Kasumi-1 (cell line): ENCODE measurements around the gene TMPRSS13.
A peak's percentile ranks its signal among the peaks of the same experiment; 100 is the strongest.
"Not testable (repeated sequence)": the region's sequence is repeated elsewhere in the genome, so short reads cannot be mapped to it uniquely, and the experiment has no call there.

ENCODE experiments used
- DNase-seq, 2 experiments: peaks; one replicate each; lab custom pipeline; 2025; lab: John Stamatoyannopoulos, UW

The TMPRSS13 gene

DNA sequence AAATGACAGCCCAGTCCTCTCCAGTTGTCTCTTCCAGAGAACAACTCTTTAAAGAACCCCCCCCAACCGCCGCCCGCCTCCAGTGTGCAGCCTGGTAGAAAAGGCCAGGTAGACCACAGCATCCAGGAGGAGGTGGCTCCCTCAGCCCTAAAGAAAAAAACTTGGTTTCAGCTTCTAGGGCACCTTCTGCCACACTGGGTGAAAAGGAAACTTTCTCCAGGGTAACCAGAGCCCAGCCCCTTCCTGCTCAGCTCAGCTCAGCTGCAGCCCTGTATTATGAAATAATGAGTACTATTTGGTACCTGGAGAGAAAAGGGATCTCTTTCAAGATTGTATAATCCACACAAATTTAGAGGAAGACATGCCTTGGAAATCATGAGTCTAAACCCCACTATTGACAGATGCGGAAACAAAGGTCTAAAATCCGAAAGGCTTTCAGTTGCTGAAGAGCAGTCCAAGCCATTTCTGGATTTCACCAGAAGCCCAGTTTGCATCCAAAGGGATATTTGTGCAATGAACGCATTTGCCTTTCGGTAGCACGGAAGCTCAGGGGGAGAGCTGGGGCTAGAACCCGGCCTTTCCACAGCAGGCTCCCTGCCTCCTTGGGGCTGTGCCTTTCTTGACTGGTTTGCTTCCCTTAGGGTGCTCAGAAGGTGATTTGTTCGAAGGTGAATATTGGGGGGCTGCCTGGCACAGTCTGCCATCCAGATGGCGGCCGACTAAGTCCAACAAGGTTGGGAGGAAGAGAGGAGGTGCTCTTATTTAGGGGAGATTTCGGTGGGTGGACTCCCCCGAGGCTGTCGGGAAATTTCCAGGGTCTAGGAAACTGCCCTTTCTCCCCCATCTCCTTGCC, 56.0 kb downstream of the TMPRSS13 start:
- peak in 1 of 2 experiments; percentile 12 for DNase-seq

DNA sequence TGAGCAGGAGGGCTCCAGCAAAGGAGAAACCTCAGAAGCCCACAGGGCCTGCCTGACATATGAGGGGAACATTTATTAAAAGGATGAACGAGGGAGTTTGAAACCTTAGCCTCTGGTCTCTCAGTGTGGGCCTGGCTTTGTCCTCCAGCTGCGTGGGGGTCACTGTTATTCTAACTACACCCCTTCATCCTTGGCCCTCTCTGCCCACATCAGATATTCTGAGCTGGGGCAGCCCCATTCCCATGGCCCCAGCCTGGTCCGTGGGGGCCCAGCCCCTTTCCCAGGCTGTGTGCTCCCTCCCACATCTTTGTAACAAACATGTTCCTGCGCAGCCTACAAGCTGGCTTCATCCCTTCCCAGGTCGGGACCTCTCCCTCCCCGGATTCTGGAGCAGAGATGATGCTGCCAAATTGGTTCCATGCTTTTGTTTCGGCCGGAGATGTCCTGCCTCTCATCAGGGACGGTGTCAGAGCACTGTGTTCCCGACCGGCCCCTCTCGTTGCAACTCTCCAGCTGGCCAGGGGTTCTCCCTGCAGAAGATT, 56.7 kb downstream of the TMPRSS13 start:
- DNase-seq: no peak

DNA sequence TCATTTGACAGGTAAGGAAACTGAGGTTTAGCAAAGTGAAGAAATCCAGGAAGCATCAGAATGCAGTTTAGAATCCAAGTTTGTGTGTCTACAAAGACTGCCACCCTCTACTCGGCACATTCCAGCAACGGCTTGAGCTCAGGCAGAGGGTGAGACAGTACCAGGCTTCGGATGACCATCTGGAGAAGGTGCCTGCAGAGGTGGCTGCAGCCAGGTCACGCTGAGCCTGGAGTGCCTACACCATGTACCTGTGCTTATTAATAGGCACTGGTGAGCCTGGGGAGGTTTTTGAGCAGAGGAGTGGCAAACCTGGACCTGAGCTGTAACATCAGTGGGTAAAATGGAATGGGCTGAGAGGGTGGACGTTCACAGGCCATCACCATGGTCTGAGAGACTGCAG, 57.4 kb downstream of the TMPRSS13 start:
- no peak for DNase-seq

DNA sequence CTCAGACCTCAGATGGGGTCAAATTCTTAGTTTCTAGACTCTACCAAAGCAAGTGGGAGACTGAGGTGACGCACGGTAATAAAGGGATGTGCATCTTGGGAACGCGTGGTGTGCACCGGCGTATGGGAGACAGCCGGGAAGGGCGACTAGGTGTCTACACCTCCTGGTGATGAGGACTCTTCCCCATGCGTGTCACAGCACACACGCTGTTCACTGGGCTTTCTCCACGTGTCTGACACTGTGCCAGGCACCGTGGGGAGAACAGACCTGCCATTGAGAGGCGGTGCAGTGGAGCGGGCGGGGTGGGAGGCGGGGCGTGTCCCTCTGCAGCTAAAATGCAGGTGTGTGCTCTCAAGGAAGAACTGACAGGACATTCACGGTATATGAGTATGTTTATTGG, 58.0 kb downstream of the TMPRSS13 start:
- no peak for DNase-seq

DNA sequence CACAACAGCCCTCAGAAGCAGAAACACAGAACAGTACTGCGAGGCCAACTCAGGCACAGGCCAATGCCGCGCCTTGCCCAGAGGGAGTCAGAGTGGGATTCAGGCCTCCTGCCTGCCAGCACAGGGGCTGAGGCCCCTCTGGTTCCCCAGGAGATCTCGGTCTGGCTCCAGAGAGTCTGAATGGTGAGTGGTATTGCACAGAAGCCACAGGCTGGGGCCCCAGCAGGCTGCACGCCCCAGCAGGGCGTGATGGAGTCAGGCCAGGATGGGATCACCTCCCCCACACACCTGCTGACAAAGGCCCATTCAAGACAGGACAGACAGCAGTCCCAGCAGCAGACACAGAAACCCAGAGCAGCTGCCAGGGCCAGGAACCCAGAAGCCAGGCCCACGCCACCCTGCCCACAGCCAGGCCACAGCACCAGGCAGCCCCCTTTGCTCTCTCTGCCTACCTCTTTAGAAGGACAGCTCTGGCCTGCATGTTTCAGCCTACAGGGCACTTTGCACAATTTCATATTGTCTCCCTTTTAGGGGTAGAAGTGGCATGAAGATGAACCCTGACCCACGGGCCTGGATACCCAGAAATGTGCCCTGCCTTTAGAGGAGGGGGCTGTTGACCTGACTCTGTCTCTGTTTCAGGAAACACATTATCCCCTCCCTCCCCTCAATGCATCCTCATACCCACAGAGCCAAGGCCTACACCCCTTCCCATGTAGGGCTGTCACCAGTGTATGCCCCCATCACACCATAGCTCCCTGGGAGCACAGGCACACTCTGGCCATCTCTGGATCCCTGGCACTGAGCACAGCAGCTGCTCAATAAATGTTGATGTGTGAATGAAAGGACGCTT, 58.9 kb downstream of the TMPRSS13 start:
- no peak for DNase-seq

DNA sequence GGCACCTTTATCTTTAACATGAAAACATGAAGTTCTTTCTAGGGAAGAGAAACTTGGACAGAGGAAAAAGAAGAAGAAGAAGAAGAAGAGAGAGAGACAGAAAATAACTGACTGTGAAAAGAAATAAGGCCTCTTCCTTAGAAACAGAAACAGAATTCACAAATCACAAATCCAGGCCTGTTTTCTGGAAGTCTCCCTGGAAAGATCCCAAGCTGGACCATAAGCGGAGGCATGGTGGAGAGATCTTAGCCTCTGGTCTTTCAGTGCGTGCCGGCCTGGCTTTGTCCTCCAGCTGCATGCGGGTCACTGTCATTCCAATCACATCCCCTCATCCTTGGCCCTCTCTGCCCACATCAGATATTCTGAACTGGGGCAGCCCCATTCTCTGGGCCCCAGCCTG, 59.6 kb downstream of the TMPRSS13 start:
- DNase-seq: no peak

DNA sequence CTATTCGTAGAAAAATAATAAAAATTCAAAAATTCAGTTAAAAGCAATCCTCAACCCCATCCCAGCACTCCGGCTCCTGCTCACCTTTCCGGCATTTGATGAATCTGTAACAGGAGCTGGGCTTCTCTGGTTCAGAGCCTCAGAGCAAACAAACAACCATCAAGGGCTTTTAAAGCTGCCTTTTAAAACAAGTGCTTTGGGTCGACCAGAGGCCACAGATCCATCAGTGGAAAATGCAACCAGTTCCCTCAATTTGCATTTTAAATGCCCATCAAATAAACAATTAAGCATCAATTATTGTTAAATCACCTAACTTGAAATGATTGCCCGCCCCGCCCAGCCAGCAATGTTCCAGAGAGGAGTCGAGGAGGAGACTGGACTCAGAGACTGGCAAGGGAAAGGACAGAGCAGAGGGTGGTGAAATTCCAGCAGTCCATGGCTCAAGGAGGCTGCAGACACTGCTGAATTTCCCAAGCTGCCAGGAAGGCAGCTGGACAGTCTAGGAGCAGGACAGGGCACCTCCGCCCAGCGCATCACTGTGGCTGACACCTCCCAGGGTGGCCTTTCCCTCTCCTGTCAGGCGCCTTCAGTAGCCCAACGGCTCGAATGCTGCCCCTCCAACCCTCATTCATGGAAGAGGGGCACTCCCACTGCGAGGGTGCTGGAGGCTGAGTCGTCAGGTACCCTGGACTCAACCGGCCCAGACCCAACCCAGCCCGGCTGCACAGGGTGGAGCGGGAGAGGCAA, 60.2 kb downstream of the TMPRSS13 start:
- no peak for DNase-seq

DNA sequence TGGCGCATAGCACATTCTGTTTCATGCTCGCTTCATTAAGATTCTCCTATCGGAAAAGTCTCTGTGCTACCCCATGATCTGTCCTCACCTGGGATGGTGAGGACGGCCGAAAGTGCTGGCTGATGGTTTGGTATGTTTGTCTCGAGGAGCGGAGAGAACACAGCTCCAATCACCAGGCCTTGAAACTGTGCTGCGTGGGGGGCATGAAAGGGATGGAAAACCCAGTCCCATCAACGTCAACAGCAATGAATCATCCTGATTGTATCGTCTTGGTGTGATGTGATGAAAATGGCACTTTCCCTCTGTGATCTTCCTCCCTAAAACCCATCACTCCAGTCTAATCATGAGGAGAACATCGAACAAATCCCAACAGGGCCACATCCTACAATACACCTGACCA, 61.1 kb downstream of the TMPRSS13 start:
- DNase-seq: no peak

DNA sequence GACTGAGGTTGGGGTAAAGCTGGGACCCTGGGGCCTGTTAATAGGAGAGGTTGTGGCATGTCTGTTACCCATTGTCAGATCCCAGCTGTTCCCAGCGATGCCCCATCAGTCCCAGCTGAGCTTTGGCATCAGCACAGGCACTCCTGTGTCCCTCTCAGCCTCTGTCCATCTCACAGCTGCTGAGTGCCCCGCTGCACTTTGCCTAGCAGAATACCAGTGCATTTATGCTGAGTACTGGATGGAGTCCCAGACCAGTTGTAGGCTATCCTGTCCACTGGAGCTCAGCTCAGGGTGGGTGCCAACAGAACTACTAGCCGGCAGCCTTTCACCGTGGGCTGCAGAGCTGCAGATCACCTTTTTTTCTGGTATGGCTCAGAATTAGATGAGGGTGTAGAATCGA, 62.7 kb downstream of the TMPRSS13 start:
- no peak for DNase-seq

DNA sequence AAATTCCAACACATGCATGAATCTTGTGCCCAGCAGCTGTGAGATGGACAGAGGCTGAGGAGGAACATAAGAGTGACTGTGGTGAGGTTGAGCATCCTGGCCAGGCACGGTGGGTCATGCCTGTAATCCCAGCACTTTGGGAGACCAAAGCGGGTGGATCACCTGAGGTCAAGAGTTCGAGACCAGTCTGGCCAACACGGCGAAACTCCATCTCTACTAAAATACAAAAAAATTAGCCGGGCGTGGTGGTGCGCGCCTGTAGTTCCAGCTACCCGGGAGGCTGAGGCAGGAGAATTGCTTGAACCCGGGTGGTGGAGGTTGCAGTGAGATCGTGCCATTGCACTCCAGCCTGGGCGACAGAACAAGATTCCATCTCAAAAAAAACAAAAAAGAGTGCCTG, 63.7 kb downstream of the TMPRSS13 start:
- DNase-seq: not testable (repeated sequence)

DNA sequence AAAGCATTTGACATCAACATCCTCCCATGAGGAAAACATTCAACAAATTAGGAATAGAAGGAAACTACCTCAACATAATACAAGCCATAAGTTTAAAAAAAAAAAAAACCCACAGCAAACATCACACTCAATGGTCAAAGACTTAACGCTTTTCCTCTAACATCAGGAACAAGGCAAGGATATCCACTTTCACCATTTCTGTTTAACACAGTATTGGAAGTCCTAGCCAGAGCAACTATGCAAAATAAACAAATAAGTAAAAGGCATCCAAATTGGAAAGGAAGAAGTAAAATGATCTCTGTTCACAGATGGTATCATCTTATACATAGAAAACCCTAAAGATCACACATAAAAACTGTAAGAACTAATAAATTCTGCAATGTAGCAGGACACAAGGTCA, 65.8 kb downstream of the TMPRSS13 start:
- DNase-seq: no peak

DNA sequence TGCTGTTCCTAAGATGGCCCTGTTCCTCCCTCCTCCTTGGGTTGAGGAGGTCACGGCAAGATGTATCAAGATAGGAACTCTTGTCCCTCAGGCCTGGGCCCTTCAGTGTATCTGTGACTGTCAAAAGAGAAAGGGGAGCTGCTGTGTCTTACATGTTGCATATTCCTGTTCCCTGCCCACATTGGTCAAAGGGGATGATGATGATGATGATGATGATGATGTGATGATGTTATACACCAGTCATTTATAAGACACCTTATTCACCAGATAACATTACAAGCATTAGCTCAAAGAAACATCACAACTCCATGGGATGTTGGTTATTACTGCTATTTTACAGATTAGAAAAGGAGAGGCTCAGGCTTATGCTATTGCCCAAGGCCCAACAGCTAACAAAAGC, 66.4 kb downstream of the TMPRSS13 start:
- DNase-seq: no peak

DNA sequence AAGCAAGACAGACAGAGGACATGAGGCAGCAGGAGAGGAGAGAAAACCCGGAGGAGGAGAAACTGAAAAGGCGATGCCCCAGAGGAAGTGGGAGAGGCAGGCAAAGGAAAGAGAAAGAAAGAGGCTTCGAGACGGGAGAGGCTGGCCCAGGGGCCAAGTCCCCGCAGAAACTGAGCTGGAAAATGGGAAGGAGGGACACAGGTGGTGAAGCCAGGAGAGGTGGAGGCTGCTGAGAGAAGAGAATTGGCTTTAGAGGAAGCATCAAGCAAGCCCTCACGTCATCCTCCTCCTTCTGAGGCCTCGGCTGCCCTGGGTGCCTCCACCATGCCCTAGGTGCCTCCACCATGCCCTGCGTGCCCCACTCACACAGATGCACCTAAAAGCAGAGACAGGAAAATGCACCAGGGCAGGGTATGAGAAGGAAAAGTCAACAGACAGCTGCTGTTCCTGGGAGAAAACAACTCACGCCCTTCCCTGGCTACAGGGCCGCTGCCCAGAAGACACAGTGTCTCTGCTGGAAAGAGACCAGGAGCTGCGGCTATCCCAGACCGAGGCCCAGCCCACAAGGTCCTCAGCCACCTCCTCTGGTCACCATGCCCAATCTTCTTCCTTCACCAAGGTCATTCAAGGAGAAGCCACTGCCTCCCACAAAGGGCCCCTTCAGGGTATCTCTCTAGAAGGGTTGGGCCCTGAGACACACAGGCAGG, 67.0 kb downstream of the TMPRSS13 start:
- DNase-seq: no peak

DNA sequence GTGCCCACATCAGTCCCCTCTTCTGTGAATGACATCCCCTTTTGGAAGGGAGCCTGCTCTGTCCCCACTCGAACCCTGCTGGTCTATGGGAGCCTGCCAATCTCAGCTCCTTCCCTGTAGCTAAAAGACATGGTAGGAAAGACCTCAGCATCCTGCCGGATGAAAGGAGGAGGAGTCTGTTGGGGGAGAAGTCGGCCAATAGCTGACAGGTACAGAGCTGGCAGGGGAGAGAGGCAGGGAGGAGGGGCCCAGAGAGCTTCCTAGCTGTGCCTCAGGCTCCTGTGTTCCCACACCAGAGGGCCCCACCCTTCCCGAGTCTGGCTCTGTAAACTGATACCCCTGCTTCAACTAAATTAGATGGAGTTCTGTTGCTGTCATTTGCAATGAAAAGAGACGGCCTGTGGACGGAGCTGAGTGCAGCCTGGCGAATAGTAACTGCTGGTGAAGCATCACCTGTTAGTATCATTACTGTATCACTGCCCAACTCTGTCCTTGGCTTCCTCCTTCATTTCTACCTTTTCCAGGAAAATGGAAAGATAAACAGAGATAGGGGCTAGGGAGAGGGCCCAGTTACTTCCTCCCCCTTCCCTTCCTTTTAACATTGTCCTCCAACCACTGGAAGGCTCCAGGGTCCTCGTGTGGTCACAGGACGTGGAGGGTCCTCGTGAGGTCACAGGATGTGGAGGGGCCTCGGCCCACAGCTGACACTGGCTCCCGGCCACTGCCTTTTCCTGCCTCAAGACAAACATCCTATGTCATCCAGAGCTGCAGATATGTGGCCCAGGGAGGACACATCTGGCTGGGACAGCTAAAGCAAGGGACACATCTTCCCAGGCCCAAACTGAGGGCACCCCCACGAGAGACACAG, 67.8 kb downstream of the TMPRSS13 start:
- no peak for DNase-seq

DNA sequence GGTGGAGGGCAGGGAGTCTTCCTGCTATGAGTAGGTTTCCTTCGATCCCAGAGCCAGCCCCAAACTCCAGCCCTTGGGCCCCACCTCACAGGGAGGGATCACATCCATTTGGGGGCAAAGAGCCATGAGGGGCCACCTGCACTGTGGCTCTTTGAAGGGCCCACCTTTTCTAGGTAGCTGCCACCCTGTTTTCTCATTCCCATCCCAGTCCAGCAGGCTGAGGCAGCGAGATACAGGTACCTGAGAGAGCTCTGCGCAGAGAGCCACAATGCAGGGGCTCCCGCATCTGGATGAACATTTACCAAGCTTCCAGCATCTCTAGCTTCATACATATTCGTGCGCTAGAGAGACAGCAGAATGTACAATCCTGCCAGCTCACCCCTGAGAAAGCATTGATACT, 69.1 kb downstream of the TMPRSS13 start:
- DNase-seq: no peak

DNA sequence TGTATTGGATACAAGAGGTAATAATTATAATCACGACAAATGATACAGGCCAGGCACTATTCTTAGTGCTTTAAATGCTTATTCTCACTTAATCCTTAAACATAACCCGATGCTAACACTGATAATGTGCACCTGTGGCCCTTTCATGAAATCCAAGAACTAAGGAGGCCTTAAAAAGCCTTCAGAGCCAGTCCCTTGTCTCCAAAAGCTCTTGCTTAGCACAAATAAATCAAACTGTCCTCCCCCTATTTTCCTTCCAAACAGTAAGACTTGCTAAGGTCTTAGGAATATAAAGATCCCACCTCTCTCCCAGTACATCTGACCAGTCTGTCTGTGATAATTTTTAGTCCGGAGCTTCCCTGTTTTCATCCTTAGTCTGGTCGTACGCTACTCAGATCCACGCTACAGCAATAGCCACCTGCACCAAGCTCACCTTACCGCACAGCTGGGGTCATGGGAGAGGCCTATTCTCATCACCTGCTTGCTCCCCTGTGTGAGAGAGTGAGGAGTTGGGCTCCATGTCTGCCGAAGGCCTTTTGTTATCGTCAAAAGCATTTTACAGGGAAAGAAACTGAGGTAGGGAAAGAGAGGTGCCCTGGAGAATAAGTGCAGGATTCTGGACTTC, 69.6 kb downstream of the TMPRSS13 start:
- DNase-seq: no peak

DNA sequence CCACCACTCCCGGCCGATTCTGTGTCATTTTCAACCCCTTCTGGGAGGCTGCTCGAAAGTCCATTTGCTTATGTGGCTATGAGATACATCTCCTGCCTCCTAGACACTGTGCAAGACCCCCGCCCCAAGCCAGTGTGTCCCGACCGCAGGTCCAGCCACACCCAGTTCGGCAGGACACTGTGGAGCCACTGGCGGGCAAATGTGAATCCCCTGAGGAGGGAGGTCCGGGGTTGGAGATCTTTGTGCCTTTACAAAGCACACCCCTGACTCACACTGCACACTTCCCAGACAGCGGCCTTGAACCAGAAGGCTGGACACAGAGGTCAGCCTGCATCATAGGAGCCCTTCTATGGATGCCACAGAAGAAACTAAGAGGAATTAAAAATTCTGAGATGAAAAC, 70.1 kb downstream of the TMPRSS13 start:
- DNase-seq: no peak

DNA sequence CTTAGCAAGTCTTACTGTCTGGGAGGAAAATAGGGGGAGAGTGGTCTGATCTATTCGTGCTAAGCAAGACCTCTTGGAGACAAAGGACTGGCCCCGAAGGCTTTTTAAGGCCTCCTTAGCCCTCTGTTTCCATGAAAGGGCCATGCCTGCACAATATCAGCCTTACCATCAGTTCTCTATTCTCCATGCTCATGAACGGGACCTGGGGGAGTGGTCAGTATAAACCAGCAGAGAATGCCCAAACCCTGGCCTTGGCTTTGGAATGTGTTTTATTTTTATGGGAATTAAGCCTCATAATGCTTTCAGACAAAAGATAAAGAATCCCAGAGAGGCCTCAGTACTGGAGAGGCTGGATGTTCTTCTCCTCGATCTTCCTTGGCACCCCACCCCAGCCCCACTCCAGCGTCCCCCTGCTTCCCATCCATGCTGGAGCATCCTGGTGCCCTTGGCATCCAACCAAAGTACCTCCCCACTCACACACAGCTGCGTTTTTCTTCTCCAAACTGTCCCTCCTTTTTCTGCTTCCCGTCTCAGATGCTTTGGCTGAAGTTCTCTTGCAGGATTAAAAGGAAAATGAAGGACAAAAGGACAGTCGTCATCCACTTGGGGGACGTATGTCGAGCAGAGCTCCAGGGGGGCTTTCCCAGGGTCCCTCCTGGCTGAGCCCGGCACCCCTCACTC, 71.3 kb downstream of the TMPRSS13 start:
- no peak for DNase-seq

DNA sequence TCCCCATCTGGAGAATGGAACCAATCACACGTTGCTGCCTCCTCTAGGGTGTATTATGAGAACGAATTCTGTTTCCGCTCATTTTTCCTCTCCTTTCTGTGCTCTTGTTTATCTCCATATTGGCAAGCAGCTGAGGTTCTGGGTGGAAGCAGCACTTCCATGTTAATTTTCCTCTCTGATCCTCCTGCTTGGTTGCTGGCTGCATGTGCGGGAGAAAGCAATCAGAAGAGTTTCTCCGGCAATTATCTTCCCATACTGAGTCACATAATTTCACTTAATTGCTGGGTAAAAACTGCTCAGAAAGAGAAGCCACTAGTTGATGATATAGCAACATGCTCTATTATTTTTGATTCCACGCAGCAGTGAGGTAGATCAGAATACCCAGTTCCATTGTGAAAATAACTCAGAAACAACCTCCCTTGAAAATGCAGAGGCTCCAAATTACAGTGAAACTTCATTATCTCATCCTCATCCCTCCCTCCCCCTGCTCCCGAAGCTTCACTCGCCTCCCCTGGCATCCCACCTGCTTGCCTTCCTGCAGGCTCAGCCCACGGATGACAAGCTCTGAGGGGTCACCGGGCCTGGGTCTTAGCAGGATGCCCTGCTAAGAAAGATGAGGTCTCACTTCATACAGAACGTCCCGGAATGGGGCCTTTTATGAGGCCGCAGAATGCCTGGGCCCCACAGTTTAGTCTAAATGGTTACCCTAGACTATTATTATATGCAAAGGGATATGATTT, 73.1 kb downstream of the TMPRSS13 start:
- DNase-seq: no peak
